GM23248 (cell line): ENCODE data around the gene GTF2H2C. TPM values are rescaled to one million over a fixed set of nuclear protein-coding genes. Genes with fewer than 3 reads are reported as not detected.

Experiments used
- DNase-seq: peaks from one replicate; pipeline ENCODE4 v3.0.0-alpha.2; 2015
- H2AFZ ChIP-seq: fragments of 200-600 bp; sonication (generic); 2 replicates; pipeline ENCODE4 v1.6.1; 2016; ENCODE audit warnings: antibody characterized with exemption
- H3F3A ChIP-seq: fragments of 200-600 bp; sonication (generic); 2 replicates; pipeline ENCODE4 v1.6.1; 2016; ENCODE audit warnings: mild to moderate bottlenecking, antibody characterized with exemption, mixed run types; ENCODE audit not compliant: insufficient read depth
- H3K27ac ChIP-seq: fragments of 200-600 bp; sonication (generic); 2 replicates; pipeline ENCODE4 v1.5.1; 2016; ENCODE audit warnings: mild to moderate bottlenecking
- H3K27me3 ChIP-seq: fragments of 200-600 bp; sonication (generic); replicated peaks from 2 replicates; pipeline ENCODE4 v1.6.1; 2016; ENCODE audit warnings: mild to moderate bottlenecking; ENCODE audit not compliant: insufficient read depth
- H3K36me3 ChIP-seq: fragments of 200-600 bp; sonication (generic); 2 replicates; pipeline ENCODE4 v1.6.1; 2016; ENCODE audit warnings: low read depth, mild to moderate bottlenecking
- H3K4me1 ChIP-seq: fragments of 200-600 bp; sonication (generic); 2 replicates; pipeline ENCODE4 v1.6.1; 2016; ENCODE audit warnings: mild to moderate bottlenecking; ENCODE audit not compliant: insufficient read depth
- H3K4me2 ChIP-seq: fragments of 200-600 bp; sonication (generic); one replicate; pipeline ENCODE4 v1.6.1; 2016; ENCODE audit warnings: mild to moderate bottlenecking; ENCODE audit not compliant: unreplicated experiment
- H3K4me3 ChIP-seq: fragments of 200-600 bp; sonication (generic); 2 replicates; pipeline ENCODE4 v1.5.1; 2016; ENCODE audit warnings: mild to moderate bottlenecking
- H3K79me2 ChIP-seq: fragments of 200-600 bp; sonication (generic); 2 replicates; pipeline ENCODE4 v1.6.1; 2016; ENCODE audit warnings: mild to moderate bottlenecking; ENCODE audit not compliant: insufficient read depth
- H3K9ac ChIP-seq: fragments of 200-600 bp; sonication (generic); 2 replicates; pipeline ENCODE4 v1.6.1; 2016; ENCODE audit warnings: mild to moderate bottlenecking
- H3K9me2 ChIP-seq: fragments of 200-600 bp; sonication (generic); 2 replicates; pipeline ENCODE4 v1.6.1; 2016; ENCODE audit warnings: mixed run types, mild to moderate bottlenecking, moderate library complexity; ENCODE audit not compliant: insufficient read depth
- H3K9me3 ChIP-seq: fragments of 200-600 bp; sonication (generic); one replicate; pipeline ENCODE4 v1.6.1; 2017; ENCODE audit warnings: low read depth
- H4K20me1 ChIP-seq: fragments of 200-600 bp; sonication (generic); 2 replicates; pipeline ENCODE4 v1.6.0; 2016; ENCODE audit not compliant: insufficient read depth
- EZH2 ChIP-seq: fragments of 200-600 bp; sonication (generic); IDR thresholded peaks from 2 replicates; pipeline ENCODE4 v1.6.1; 2018; ENCODE audit warnings: antibody characterized with exemption, mild to moderate bottlenecking; ENCODE audit not compliant: insufficient read depth, poor library complexity, severe bottlenecking
- EZH2phosphoT487 ChIP-seq: fragments of 200-600 bp; sonication (generic); IDR thresholded peaks from 2 replicates; pipeline ENCODE4 v1.6.1; 2018; ENCODE audit warnings: antibody characterized with exemption, moderate library complexity, mild to moderate bottlenecking, low read depth; ENCODE audit not compliant: insufficient read depth
- WGBS, 2 experiments: methylation state at CpG; one replicate each; pipeline ENCODE4 v1.1.6; 2015 to 2017; ENCODE audit warnings: low lambda C conversion rate in 2 of 2, low coverage in 1 of 2; ENCODE audit errors: missing lambda C conversion rate in 2 of 2; 5-methylcytosine and 5-hydroxymethylcytosine counted together
- in situ Hi-C: fragments of 300-500 bp; cut with MboI; formaldehyde crosslinking; loops from 2 replicates; pipeline ENCODE4 v1.15.0; 2020
- polyA plus RNA-seq: library from polyadenylated mRNA; unstranded; fragments of >200 nt; fragmentation: Nextera tagmentation; extraction: Ambion mirVana; gene quantifications from 2 replicates; pipeline ENCODE4 v1.2.1, GENCODE V29; 2016
- total RNA-seq: library from RNA; depleted of rRNA; stranded (reverse); fragments of >200 nt; shearing (Covaris generic); gene quantifications from 2 replicates; pipeline ENCODE4 v1.2.3, GENCODE V29; 2014

The GTF2H2C gene
- total and polyA plus RNA-seq, 2 experiments from 2014 or later, result 24.4 to 33.3 TPM

DNA sequence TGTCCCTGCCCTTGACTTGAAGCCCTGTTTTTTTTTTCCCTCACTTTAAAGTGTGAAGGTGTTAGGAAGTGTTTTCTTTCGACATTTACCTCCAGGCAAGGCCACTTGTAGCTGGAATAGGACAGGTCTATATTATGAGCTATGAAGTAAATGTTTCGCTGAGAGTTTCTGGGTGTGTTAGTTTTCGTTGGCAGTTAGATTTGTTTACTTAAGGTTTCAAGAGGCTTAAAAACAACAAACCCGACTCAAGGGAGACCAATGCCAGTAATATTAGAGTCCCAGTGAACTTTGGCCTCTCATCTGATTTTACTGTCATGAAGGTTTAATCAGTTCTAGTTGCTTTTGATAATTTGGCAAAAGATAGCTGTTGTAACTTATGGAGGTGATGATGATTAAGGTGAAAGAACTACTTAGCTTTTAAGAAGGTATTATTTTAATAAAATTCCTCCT, 42.2 kb upstream of the GTF2H2C start:
- TF ChIP-seq EZH2, result no peak
- no peak for TF ChIP-seq EZH2phosphoT487
- no peak overlapping the region for H3K27ac ChIP-seq
- H2AFZ ChIP-seq, result no peak overlapping the region
- H3K9ac ChIP-seq, result no peak overlapping the region
- no peak for DNase-seq
- H3K4me2 ChIP-seq, result no peak overlapping the region
- 0 out of 2 replicates have a peak, but pooled peaks cover 7% of the 10 kb centered on the region for H3K9me2 ChIP-seq
- H3K9me3 ChIP-seq, result no peaks in the 10 kb centered on the region
- no peaks in the 10 kb centered on the region for H4K20me1 ChIP-seq
- no peak overlapping the region for H3K4me3 ChIP-seq
- no peaks in the 10 kb centered on the region for H3K27me3 ChIP-seq
- peaks cover 20% of the 10 kb centered on the region for H3K4me1 ChIP-seq
- in situ Hi-C loops, result no loop called here
- no peaks in the 10 kb centered on the region for H3K36me3 ChIP-seq
- H3K79me2 ChIP-seq, result no peaks in the 10 kb centered on the region
- WGBS, 2 experiments, result 87 to 93% methylated on average over 4 of the region's 4 CpGs
- H3F3A ChIP-seq, result peaks cover 32% of the 10 kb centered on the region

- no peaks in the 10 kb centered on the region for H3K79me2 ChIP-seq
- H2AFZ ChIP-seq, result no peak overlapping the region
These were observed 40.7 kb upstream of the GTF2H2C start for GRCh38 chr5:69519285-69519684.

DNA sequence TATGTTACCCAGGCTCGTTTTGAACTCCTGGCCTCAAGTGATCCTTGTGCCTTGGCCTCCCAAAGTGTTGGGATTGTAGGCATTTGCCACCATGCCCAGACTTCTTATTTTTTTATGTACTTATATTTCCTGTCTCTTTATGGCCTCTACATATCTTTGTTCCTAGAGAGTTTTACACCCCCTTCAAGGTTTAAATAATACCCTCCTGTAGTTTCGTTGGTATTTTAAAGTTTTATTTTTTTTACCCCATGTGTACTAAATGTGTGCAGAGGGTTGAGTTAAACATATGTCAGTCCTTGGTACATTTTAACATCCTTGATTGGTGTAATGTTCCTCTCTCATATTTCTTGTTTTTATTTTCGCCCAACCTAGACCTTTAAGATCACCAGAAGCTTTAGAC, 38.0 kb upstream of the GTF2H2C start:
- no peaks in the 10 kb centered on the region for H4K20me1 ChIP-seq
- H3K4me3 ChIP-seq, result no peak overlapping the region
- in situ Hi-C loops, result no loop called here
- H3K36me3 ChIP-seq, result no peaks in the 10 kb centered on the region
- H2AFZ ChIP-seq, result no peak overlapping the region
- WGBS, 2 experiments, result 92 to 94% methylated on average over 3 of the region's 3 CpGs
- no peak for TF ChIP-seq EZH2
- no peak for TF ChIP-seq EZH2phosphoT487
- H3K27me3 ChIP-seq, result no peaks in the 10 kb centered on the region
- DNase-seq, result no peak
- H3K4me1 ChIP-seq, result peaks cover 9% of the 10 kb centered on the region
- no peak overlapping the region for H3K4me2 ChIP-seq
- H3F3A ChIP-seq, result peaks cover 18% of the 10 kb centered on the region
- no peaks in the 10 kb centered on the region for H3K79me2 ChIP-seq
- H3K9me2 ChIP-seq, result no peaks in the 10 kb centered on the region
- H3K27ac ChIP-seq, result no peak overlapping the region
- no peak overlapping the region for H3K9ac ChIP-seq
- no peaks in the 10 kb centered on the region for H3K9me3 ChIP-seq

More at GRCh38 chr5:69519285-69519684, 40.7 kb upstream of the GTF2H2C start:
- Histone ChIP-seq H4K20me1 (no peaks in the 10 kb centered on the region), H3K4me3 (no peak overlapping the region), H3K27me3 (no peaks in the 10 kb centered on the region), H3K4me1 (peaks cover 14% of the 10 kb centered on the region), H3K9me3 (no peaks in the 10 kb centered on the region), H3F3A (peaks cover 18% of the 10 kb centered on the region), H3K36me3 (no peaks in the 10 kb centered on the region), H3K27ac (no peak overlapping the region), H3K9ac (no peak overlapping the region), H3K9me2 (no peaks in the 10 kb centered on the region), H3K4me2 (no peak overlapping the region)
- TF ChIP-seq EZH2phosphoT487 (no peak), EZH2 (no peak)
- in situ Hi-C loops, result no loop called here
- DNase-seq, result no peak
- WGBS, 2 experiments, result 94 to 98% methylated on average over 2 of the region's 2 CpGs

GRCh38 chr5:69525490-69525889, 34.5 kb upstream of the GTF2H2C start:
- no peak overlapping the region for H3K9ac ChIP-seq
- DNase-seq, result no peak
- H3K36me3 ChIP-seq, result no peaks in the 10 kb centered on the region
- H3K4me1 ChIP-seq, result peaks cover 7% of the 10 kb centered on the region
- H3K4me3 ChIP-seq, result no peak overlapping the region
- in situ Hi-C loops, result no loop called here
- H2AFZ ChIP-seq, result no peak overlapping the region
- H3K9me2 ChIP-seq, result no peaks in the 10 kb centered on the region
- no peak overlapping the region for H3K27ac ChIP-seq
- TF ChIP-seq EZH2phosphoT487 (no peak), EZH2 (no peak)
- WGBS, 2 experiments, result 59 to 60% methylated on average over 2 of the region's 2 CpGs
- H3F3A ChIP-seq, result peaks cover 15% of the 10 kb centered on the region
- no peaks in the 10 kb centered on the region for H3K27me3 ChIP-seq
- H3K4me2 ChIP-seq, result no peak overlapping the region
- H3K9me3 ChIP-seq, result no peaks in the 10 kb centered on the region
- no peaks in the 10 kb centered on the region for H3K79me2 ChIP-seq
- H4K20me1 ChIP-seq, result no peaks in the 10 kb centered on the region

DNA sequence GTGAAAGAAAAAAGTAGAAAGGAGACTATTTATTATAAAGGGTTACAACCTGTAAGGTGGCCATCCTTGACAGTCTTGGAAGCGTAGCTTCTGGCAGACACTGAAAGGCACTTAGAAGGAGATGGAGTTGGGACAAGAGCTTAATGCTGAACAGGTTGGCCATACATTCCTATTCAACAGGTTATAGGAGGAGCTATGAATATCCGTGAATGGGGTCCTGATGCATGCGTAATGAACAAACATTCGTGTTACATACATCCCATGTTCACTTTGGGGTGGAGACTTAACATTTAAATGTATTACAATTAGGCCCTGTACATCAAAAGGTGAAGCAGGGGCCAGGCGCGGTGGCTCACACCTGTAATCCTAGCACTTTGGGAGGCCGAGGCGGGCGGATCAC, 33.3 kb upstream of the GTF2H2C start:
- Histone ChIP-seq H3K9me2 (no peaks in the 10 kb centered on the region), H3F3A (peaks cover 4% of the 10 kb centered on the region; the same call in 1 of the 2 replicates), H3K79me2 (no peaks in the 10 kb centered on the region), H3K4me3 (no peak overlapping the region), H3K27me3 (no peaks in the 10 kb centered on the region), H3K4me2 (no peak overlapping the region), H3K27ac (no peak overlapping the region), H3K4me1 (no peaks in the 10 kb centered on the region), H3K36me3 (no peaks in the 10 kb centered on the region), H3K9ac (no peak overlapping the region), H2AFZ (no peak overlapping the region), H3K9me3 (no peaks in the 10 kb centered on the region), H4K20me1 (no peaks in the 10 kb centered on the region)
- in situ Hi-C loops, result no loop called here
- DNase-seq, result no peak
- 95% methylated on average over 9 of the region's 9 CpGs for whole genome bisulfite sequencing, 2 experiments
- no peak for TF ChIP-seq EZH2phosphoT487
- no peak for TF ChIP-seq EZH2
